HepG2 (cell line): ENCODE data around the gene PLEKHH1. TPM values are rescaled to one million over a fixed set of nuclear protein-coding genes. Genes with fewer than 3 reads are reported as not detected.

Experiments
- ATF1 ChIP-seq: IDR thresholded peaks from 2 replicates; pipeline ENCODE4 v1.6.1; 2016; ENCODE audit warnings: mild to moderate bottlenecking, control low read depth
- ELF3 ChIP-seq: IDR thresholded peaks from 2 replicates; pipeline ENCODE4 v1.6.1; 2016; ENCODE audit warnings: missing genetic modification reagents, missing compliant biosample characterization
- FOXP1 ChIP-seq, 2 experiments: fragments of 450-650 bp in 1 of 2; IDR thresholded peaks; 2 replicates each; pipeline ENCODE4 v1.6.1; 2017 to 2018; ENCODE audit warnings: antibody characterized with exemption in 1 of 2
- HOXA7 ChIP-seq: sonication (generic); formaldehyde crosslinking; IDR thresholded peaks from 2 replicates; pipeline ENCODE4 v1.8.1; 2022; ENCODE audit warnings: mild to moderate bottlenecking, missing genetic modification reagents, moderate library complexity
- KDM1A ChIP-seq: IDR thresholded peaks from 2 replicates; pipeline ENCODE4 v1.6.1; 2016; ENCODE audit warnings: missing compliant biosample characterization
- KLF6 ChIP-seq: IDR thresholded peaks from 2 replicates; pipeline ENCODE4 v1.8.0; 2016; ENCODE audit warnings: missing biosample characterization, missing genetic modification reagents
- NFYB ChIP-seq: sonication (generic); formaldehyde crosslinking; IDR thresholded peaks from 2 replicates; pipeline ENCODE4 v1.4.0; 2020; ENCODE audit warnings: missing genetic modification reagents
- PHF21A ChIP-seq: sonication (generic); formaldehyde crosslinking; IDR thresholded peaks from 2 replicates; pipeline ENCODE4 v1.5.0; 2020; ENCODE audit warnings: mild to moderate bottlenecking, missing genetic modification reagents
- RAD21 ChIP-seq: fragments of 450-650 bp; formaldehyde crosslinking; IDR thresholded peaks from 2 replicates; pipeline ENCODE4 v1.5.0; 2020; ENCODE audit warnings: mild to moderate bottlenecking
- RBFOX2 ChIP-seq: fragments of 200-400 bp; formaldehyde crosslinking; IDR thresholded peaks from 2 replicates; pipeline ENCODE4 v1.6.1; 2017; ENCODE audit warnings: low read depth, mild to moderate bottlenecking, low read length
- SALL2 ChIP-seq: sonication (generic); formaldehyde crosslinking; IDR thresholded peaks from 2 replicates; pipeline ENCODE4 v1.8.1; 2023; ENCODE audit warnings: mild to moderate bottlenecking, missing genetic modification reagents, inconsistent platforms
- SMYD3 ChIP-seq: sonication (generic); formaldehyde crosslinking; IDR thresholded peaks from 2 replicates; pipeline ENCODE4 v1.8.1; 2023; ENCODE audit warnings: mild to moderate bottlenecking, missing genetic modification reagents
- ZNF44 ChIP-seq: sonication (generic); formaldehyde crosslinking; IDR thresholded peaks from 2 replicates; pipeline ENCODE4 v1.5.1; 2020; ENCODE audit warnings: mild to moderate bottlenecking, missing genetic modification reagents
- ZNF577 ChIP-seq: sonication (generic); formaldehyde crosslinking; IDR thresholded peaks from 2 replicates; pipeline ENCODE4 v1.4.0; 2020; ENCODE audit warnings: mild to moderate bottlenecking, low read depth, missing genetic modification reagents, borderline replicate concordance
- ZNF605 ChIP-seq: sonication (generic); formaldehyde crosslinking; IDR thresholded peaks from 2 replicates; pipeline ENCODE4 v1.8.0; 2022; ENCODE audit warnings: mild to moderate bottlenecking, missing genetic modification reagents
- ZNF644 ChIP-seq: IDR thresholded peaks from 2 replicates; pipeline ENCODE4 v1.6.1; 2016; ENCODE audit warnings: low read depth
- ZNF660 ChIP-seq: sonication (generic); formaldehyde crosslinking; IDR thresholded peaks from 2 replicates; pipeline ENCODE4 v1.5.1; 2020; ENCODE audit warnings: mild to moderate bottlenecking, low read depth, missing genetic modification reagents, borderline replicate concordance
- ZNF841 ChIP-seq: sonication (generic); formaldehyde crosslinking; IDR thresholded peaks from 2 replicates; pipeline ENCODE4 v1.8.1; 2023; ENCODE audit warnings: missing genetic modification reagents, borderline replicate concordance
- polyA plus RNA-seq, 8 experiments: library from polyadenylated mRNA; depleted of rRNA in 3 of 8; stranded (reverse) in 7 of 8; unstranded in 1 of 8; fragments of >200 nt; fragmentation: Illumina TruSeq in 4 of 8; extraction: Trizol in 4 of 8; gene quantifications; 2 replicates each; pipeline versions ENCODE4 v1.2.1 to v1.2.3, GENCODE V29; 2011 to 2016; ENCODE audit warnings: low read depth in 4 of 8, missing spikeins in 1 of 8, mixed read lengths in 1 of 8; ENCODE audit not compliant: insufficient read depth in 1 of 8
- total RNA-seq, 5 experiments: library from RNA; depleted of rRNA; stranded (reverse); fragments of >200 nt; fragmentation: Illumina TruSeq; extraction: Trizol; gene quantifications; 2 replicates each; pipeline ENCODE4 v1.2.3, GENCODE V29; 2016; ENCODE audit warnings: low read depth in 1 of 5
- TF ChIP-seq, protein P1 (sequence below): sonication (generic); formaldehyde crosslinking; IDR thresholded peaks from 2 replicates; pipeline ENCODE4 v1.4.0; 2020; ENCODE audit warnings: missing genetic modification reagents
- TF ChIP-seq, protein P2 (sequence below): sonication (generic); formaldehyde crosslinking; IDR thresholded peaks from 2 replicates; pipeline ENCODE4 v1.4.0; 2020; ENCODE audit warnings: missing genetic modification reagents, borderline replicate concordance
- TF ChIP-seq, protein P3 (sequence below): sonication (generic); formaldehyde crosslinking; IDR thresholded peaks from 2 replicates; pipeline ENCODE4 v1.5.0; 2020; ENCODE audit warnings: mild to moderate bottlenecking, missing genetic modification reagents
- TF ChIP-seq, protein P4 (sequence below): sonication (generic); formaldehyde crosslinking; IDR thresholded peaks from 2 replicates; pipeline ENCODE4 v1.5.0; 2020; ENCODE audit warnings: missing genetic modification reagents
- TF ChIP-seq, protein P5 (sequence below): sonication (generic); formaldehyde crosslinking; IDR thresholded peaks from 2 replicates; pipeline ENCODE4 v1.5.0; 2020; ENCODE audit warnings: mild to moderate bottlenecking, low read depth, missing genetic modification reagents, borderline replicate concordance

The PLEKHH1 gene
- total and polyA plus RNA-seq, 2 of the 13 experiments (the other 11 are each of a cell fraction or from before 2014, with no cell fraction given) = 8.6 to 15.8 TPM

DNA sequence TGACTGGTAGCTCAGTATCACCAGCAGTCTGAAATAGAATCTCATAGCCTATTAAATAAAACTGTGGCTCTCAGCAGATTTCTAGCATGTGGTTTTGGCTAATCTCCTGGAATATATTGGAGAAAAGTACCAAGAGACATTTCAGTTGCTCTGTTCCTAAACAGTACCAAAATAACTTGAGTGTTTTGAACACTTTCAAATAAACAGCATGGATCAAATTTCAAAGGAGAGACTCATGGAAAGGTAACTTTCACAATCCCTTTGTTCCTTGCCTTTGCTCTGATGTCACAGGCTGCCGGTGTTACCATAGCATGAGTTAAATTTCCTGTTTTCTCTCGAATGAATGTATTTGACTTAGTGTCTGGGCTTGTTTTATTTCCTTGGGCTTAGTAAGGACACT, 90.0 kb downstream of the PLEKHH1 start (continued):
- TF ChIP-seq FOXP1 (IDR thresholded peaks at IDR 0.05) (no peak), FOXP1 (CRISPR knock-in tag; IDR thresholded peaks at IDR 0.05) (peak; percentile 88), SMYD3 (CRISPR knock-in tag) (no peak), ZNF577 (CRISPR knock-in tag) (no peak), HOXA7 (CRISPR knock-in tag) (no peak), KLF6 (CRISPR knock-in tag) (peak; percentile 30; the same call in 1 of the 2 replicates), ZNF660 (no peak), ZNF644 (CRISPR knock-in tag) (no peak), KDM1A (CRISPR knock-in tag) (no peak), PHF21A (CRISPR knock-in tag) (peak; percentile 49; the same call in 1 of the 2 replicates), ZNF44 (CRISPR knock-in tag) (no peak), SALL2 (CRISPR knock-in tag) (no peak), ZNF605 (CRISPR knock-in tag) (no peak), RBFOX2 (no peak), NFYB (CRISPR knock-in tag) (no peak), ATF1 (0 out of 2 replicates have a peak, but pooled peaks have one; percentile 12), ELF3 (CRISPR knock-in tag) (peak; percentile 40; the same call in 1 of the 2 replicates), ZNF841 (CRISPR knock-in tag) (no peak), RAD21 (CRISPR knock-in tag) (no peak)
- TF ChIP-seq, protein P1, sequence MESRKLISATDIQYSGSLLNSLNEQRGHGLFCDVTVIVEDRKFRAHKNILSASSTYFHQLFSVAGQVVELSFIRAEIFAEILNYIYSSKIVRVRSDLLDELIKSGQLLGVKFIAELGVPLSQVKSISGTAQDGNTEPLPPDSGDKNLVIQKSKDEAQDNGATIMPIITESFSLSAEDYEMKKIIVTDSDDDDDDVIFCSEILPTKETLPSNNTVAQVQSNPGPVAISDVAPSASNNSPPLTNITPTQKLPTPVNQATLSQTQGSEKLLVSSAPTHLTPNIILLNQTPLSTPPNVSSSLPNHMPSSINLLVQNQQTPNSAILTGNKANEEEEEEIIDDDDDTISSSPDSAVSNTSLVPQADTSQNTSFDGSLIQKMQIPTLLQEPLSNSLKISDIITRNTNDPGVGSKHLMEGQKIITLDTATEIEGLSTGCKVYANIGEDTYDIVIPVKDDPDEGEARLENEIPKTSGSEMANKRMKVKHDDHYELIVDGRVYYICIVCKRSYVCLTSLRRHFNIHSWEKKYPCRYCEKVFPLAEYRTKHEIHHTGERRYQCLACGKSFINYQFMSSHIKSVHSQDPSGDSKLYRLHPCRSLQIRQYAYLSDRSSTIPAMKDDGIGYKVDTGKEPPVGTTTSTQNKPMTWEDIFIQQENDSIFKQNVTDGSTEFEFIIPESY (CRISPR knock-in tag) = no peak
- TF ChIP-seq, protein P2, sequence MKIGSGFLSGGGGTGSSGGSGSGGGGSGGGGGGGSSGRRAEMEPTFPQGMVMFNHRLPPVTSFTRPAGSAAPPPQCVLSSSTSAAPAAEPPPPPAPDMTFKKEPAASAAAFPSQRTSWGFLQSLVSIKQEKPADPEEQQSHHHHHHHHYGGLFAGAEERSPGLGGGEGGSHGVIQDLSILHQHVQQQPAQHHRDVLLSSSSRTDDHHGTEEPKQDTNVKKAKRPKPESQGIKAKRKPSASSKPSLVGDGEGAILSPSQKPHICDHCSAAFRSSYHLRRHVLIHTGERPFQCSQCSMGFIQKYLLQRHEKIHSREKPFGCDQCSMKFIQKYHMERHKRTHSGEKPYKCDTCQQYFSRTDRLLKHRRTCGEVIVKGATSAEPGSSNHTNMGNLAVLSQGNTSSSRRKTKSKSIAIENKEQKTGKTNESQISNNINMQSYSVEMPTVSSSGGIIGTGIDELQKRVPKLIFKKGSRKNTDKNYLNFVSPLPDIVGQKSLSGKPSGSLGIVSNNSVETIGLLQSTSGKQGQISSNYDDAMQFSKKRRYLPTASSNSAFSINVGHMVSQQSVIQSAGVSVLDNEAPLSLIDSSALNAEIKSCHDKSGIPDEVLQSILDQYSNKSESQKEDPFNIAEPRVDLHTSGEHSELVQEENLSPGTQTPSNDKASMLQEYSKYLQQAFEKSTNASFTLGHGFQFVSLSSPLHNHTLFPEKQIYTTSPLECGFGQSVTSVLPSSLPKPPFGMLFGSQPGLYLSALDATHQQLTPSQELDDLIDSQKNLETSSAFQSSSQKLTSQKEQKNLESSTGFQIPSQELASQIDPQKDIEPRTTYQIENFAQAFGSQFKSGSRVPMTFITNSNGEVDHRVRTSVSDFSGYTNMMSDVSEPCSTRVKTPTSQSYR (CRISPR knock-in tag) = 0 out of 2 replicates have a peak, but pooled peaks have one; percentile 14
- TF ChIP-seq, protein P3, sequence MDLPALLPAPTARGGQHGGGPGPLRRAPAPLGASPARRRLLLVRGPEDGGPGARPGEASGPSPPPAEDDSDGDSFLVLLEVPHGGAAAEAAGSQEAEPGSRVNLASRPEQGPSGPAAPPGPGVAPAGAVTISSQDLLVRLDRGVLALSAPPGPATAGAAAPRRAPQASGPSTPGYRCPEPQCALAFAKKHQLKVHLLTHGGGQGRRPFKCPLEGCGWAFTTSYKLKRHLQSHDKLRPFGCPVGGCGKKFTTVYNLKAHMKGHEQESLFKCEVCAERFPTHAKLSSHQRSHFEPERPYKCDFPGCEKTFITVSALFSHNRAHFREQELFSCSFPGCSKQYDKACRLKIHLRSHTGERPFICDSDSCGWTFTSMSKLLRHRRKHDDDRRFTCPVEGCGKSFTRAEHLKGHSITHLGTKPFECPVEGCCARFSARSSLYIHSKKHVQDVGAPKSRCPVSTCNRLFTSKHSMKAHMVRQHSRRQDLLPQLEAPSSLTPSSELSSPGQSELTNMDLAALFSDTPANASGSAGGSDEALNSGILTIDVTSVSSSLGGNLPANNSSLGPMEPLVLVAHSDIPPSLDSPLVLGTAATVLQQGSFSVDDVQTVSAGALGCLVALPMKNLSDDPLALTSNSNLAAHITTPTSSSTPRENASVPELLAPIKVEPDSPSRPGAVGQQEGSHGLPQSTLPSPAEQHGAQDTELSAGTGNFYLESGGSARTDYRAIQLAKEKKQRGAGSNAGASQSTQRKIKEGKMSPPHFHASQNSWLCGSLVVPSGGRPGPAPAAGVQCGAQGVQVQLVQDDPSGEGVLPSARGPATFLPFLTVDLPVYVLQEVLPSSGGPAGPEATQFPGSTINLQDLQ = no peak
- TF ChIP-seq, protein P4, sequence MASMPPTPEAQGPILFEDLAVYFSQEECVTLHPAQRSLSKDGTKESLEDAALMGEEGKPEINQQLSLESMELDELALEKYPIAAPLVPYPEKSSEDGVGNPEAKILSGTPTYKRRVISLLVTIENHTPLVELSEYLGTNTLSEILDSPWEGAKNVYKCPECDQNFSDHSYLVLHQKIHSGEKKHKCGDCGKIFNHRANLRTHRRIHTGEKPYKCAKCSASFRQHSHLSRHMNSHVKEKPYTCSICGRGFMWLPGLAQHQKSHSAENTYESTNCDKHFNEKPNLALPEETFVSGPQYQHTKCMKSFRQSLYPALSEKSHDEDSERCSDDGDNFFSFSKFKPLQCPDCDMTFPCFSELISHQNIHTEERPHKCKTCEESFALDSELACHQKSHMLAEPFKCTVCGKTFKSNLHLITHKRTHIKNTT (CRISPR knock-in tag) = no peak
- TF ChIP-seq, protein P5, sequence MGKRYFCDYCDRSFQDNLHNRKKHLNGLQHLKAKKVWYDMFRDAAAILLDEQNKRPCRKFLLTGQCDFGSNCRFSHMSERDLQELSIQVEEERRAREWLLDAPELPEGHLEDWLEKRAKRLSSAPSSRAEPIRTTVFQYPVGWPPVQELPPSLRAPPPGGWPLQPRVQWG = no peak
